ENCODE data around the gene NDUFS3. TPM values are rescaled to one million over a fixed set of nuclear protein-coding genes. Genes with fewer than 3 reads are reported as not detected.

NDUFS3 gene
- total and polyA plus RNA-seq, 7 donors: 160 to 528 (median 225) TPM

DNA sequence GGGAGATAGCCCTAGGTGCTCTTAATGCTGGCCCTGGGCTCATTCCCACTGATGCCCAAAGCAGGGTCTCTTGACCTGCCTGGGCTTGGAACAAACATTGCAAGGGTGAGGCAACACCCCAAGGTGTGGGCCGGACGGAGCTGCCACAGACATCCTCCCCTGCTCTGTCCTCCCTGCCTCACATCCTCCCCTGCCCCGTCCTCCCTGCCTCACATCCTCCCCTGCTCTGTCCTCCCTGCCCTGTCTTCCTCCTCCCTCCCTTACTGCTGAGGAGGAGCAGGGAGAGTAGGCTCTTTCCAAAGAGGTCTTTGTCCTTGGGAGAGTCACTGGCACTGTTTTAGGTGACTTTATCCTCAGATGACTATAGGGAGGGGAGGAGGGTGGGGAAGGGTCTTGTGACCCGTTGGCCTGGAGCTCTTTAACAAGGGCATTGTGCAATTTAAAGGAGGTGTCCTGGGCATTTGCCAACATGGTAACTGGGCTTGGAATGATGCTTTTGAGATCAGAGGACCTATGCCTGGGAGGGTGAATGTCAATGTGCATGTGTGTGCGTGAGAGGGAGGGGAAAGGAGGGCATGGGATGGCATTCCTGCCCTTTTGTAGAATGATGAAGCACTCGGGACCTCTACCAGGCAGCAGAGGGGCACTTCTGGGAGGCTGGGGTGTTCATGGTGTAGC, 8.3 kb downstream of the NDUFS3 start:
- DNase-seq: no peak
- intact Hi-C loops (cut with DNase I): no loop called here
- peak in 1 of 4 donors; percentile 6 for ATAC-seq
- TF ChIP-seq, protein P1, sequence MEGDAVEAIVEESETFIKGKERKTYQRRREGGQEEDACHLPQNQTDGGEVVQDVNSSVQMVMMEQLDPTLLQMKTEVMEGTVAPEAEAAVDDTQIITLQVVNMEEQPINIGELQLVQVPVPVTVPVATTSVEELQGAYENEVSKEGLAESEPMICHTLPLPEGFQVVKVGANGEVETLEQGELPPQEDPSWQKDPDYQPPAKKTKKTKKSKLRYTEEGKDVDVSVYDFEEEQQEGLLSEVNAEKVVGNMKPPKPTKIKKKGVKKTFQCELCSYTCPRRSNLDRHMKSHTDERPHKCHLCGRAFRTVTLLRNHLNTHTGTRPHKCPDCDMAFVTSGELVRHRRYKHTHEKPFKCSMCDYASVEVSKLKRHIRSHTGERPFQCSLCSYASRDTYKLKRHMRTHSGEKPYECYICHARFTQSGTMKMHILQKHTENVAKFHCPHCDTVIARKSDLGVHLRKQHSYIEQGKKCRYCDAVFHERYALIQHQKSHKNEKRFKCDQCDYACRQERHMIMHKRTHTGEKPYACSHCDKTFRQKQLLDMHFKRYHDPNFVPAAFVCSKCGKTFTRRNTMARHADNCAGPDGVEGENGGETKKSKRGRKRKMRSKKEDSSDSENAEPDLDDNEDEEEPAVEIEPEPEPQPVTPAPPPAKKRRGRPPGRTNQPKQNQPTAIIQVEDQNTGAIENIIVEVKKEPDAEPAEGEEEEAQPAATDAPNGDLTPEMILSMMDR (IDR thresholded peaks at IDR 0.05): no peak
- H3K27ac ChIP-seq: no peak overlapping the region
- no peaks in the 10 kb centered on the region for H3K9me3 ChIP-seq
- WGBS, 3 donors: 64 to 68% (median 64%) methylated on average over 6 of the region's 6 CpGs
- no peak overlapping the region for H3K4me3 ChIP-seq
- H3K36me3 ChIP-seq (ENCODE audit: insufficient read depth in 1 of 2, low read depth in 1 of 2): peaks cover 10 to 36% of the 10 kb centered on the region in 2 donors
- H3K4me1 ChIP-seq: no peaks in the 10 kb centered on the region
- H3K27me3 ChIP-seq (ENCODE audit: insufficient read depth in 3 of 3, low read length in 2 of 3): peaks cover 0 to 27% (median 8%) of the 10 kb centered on the region in 3 donors

GRCh38 chr11:47587723-47588326, 9.0 kb downstream of the NDUFS3 start:
- intact Hi-C loops (cut with DNase I): no loop called here
- 41 to 56% (median 48%) methylated on average over 11 to 14 of the region's 14 CpGs for whole genome bisulfite sequencing, 3 donors
- no peaks in the 10 kb centered on the region for H3K9me3 ChIP-seq
- H3K27me3 ChIP-seq (ENCODE audit: insufficient read depth in 3 of 3, low read length in 2 of 3): peaks cover 0 to 34% (median 9%) of the 10 kb centered on the region in 3 donors
- TF ChIP-seq, protein P1 (IDR thresholded peaks at IDR 0.05): no peak
- no peaks in the 10 kb centered on the region for H3K4me1 ChIP-seq
- H3K4me3 ChIP-seq: no peak overlapping the region
- DNase-seq: peak; percentile 59 to 77
- peaks cover 8 to 29% of the 10 kb centered on the region in 2 donors for H3K36me3 ChIP-seq (ENCODE audit: insufficient read depth in 1 of 2, low read depth in 1 of 2)
- ATAC-seq: peak in 3 of 4 donors; percentile 23 to 35 (median 35)
- H3K27ac ChIP-seq: no peak overlapping the region

DNA sequence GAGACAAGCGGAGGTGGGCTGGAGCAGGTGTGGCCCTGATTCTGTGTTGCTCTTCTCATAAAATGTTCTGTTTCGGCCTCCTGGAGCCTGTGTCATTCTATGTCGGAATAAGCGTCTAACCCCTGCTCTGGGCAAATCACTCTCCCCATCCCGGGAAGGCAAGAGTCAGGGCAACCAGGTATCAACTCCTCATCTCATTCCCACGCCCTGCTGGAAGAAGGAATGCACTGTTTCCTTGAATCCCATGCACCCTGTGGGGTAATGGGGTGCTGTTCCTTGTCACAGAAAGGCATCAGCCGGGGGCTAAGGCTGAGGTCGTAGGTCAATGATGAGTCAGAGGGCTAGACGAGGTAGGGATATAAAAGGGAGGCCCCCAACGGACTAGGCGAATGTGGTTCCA, 10.2 kb downstream of the NDUFS3 start:
- no peaks in the 10 kb centered on the region for H3K4me1 ChIP-seq
- WGBS, 3 donors: 78 to 89% (median 83%) methylated on average over 11 of the region's 11 CpGs
- H3K4me3 ChIP-seq: peak overlapping the region; percentile 53
- peaks cover under 1 to 16% of the 10 kb centered on the region in 2 donors for H3K36me3 ChIP-seq (ENCODE audit: insufficient read depth in 1 of 2, low read depth in 1 of 2)
- peaks cover 0 to 47% (median 19%) of the 10 kb centered on the region in 3 donors for H3K27me3 ChIP-seq (ENCODE audit: insufficient read depth in 3 of 3, low read length in 2 of 3)
- H3K9me3 ChIP-seq: no peaks in the 10 kb centered on the region
- TF ChIP-seq, protein P1 (IDR thresholded peaks at IDR 0.05): no peak
- no peak overlapping the region for H3K27ac ChIP-seq
- ATAC-seq (no peak), DNase-seq (no peak)
- intact Hi-C loops (cut with DNase I): no loop called here

- no peak overlapping the region for H3K27ac ChIP-seq
- intact Hi-C loops (cut with DNase I): no loop called here
- DNase-seq: no peak
These were observed 10.7 kb downstream of the NDUFS3 start for GRCh38 chr11:47589584-47589976.

More at GRCh38 chr11:47589584-47589976, 10.7 kb downstream of the NDUFS3 start:
- Histone ChIP-seq H3K27me3 (ENCODE audit: insufficient read depth in 3 of 3, low read length in 2 of 3) (peaks cover 0 to 51% (median 23%) of the 10 kb centered on the region in 3 donors), H3K36me3 (ENCODE audit: insufficient read depth in 1 of 2, low read depth in 1 of 2) (peaks cover 0 to 12% of the 10 kb centered on the region in 2 donors), H3K4me3 (peak overlapping the region; percentile 53), H3K4me1 (no peaks in the 10 kb centered on the region), H3K9me3 (no peaks in the 10 kb centered on the region)
- TF ChIP-seq, protein P1 (IDR thresholded peaks at IDR 0.05): no peak
- 32 to 37% (median 36%) methylated on average over 44 to 51 of the region's 51 CpGs for WGBS, 3 donors
- ATAC-seq: peak in 1 of 4 donors; percentile 38
